GM12892 (cell line): ENCODE data around the gene HDAC4.

Experiments
- DNase-seq: peaks from one replicate; pipeline ENCODE4 v3.0.0; 2011; ENCODE audit not compliant: insufficient read length
- FAIRE-seq: peaks from 2 replicates; lab custom pipeline; 2011; peaks lifted over from hg19 to GRCh38; lab: Jason Lieb, UNC
- POLR2A ChIP-seq: IDR thresholded peaks from 2 replicates; pipeline ENCODE4 v1.6.1; 2011; ENCODE audit warnings: low read depth, low read length, control low read depth
- POLR2AphosphoS5 ChIP-seq: IDR thresholded peaks from 2 replicates; pipeline ENCODE4 v1.6.1; 2011; ENCODE audit warnings: low read depth, low read length, control low read depth
- TAF1 ChIP-seq: IDR thresholded peaks from 2 replicates; pipeline ENCODE4 v1.6.1; 2011; ENCODE audit warnings: low read depth, mild to moderate bottlenecking, control low read depth, low read length, borderline replicate concordance

Gene HDAC4

DNA sequence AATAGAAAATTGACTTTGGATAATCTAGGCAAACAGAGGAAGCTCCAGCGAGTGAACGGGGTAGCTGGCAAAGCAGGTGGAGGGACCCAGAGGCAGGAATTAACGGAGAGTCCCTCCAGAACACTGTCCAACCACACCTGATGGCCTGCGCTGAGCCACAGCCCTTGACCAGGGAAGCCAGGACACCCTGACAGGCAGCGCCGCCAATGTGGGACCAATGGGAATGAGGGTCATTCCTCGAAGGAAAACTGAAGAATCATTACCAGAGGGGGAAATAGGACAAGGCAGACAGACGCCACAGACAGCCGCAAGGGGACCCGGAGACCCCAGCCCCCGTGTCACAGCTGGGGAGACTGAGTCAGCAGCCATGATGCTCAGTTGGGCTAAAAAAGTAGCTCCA lies 40.8 kb downstream of the HDAC4 start:
- DNase-seq (no peak), FAIRE-seq (no peak)
- TF ChIP-seq POLR2A, result no peak
- TF ChIP-seq TAF1, result no peak
- TF ChIP-seq POLR2AphosphoS5, result no peak

DNA sequence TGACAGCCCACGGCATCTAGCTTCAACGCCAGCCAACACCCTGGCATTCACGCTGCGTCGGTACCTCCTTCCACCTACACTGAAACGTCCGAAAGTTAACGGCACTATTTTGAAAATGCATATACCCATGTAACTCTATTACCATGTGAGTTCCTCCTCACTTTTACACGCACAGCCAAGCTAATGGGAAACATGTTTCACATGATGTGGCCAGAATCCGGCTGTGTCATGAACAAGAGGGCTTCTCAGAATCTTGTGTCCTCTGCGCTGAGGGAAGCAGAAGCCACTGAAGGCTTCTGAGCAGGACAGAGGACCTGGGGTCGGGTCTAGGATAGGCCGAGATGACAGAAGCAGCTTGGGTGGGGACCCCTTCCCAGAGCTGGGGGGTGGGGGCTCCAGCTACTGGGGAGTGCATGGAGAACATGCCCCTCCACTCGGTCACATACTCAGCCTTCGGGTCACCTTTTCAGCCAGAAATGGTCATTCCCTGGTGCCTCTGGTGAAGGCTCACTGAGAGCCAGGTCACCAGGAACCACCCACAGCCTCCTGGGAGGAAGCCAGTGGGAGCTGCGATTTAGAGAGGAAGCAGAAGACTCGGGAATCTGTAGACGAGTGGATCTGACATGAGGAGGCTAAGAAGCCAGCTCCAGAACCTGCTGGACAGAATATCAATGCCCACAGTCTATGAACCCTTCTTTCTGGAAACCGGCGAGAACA lies 41.5 kb downstream of the HDAC4 start:
- TF ChIP-seq POLR2AphosphoS5 (no peak), POLR2A (no peak)
- DNase-seq (no peak), FAIRE-seq (no peak)

DNA sequence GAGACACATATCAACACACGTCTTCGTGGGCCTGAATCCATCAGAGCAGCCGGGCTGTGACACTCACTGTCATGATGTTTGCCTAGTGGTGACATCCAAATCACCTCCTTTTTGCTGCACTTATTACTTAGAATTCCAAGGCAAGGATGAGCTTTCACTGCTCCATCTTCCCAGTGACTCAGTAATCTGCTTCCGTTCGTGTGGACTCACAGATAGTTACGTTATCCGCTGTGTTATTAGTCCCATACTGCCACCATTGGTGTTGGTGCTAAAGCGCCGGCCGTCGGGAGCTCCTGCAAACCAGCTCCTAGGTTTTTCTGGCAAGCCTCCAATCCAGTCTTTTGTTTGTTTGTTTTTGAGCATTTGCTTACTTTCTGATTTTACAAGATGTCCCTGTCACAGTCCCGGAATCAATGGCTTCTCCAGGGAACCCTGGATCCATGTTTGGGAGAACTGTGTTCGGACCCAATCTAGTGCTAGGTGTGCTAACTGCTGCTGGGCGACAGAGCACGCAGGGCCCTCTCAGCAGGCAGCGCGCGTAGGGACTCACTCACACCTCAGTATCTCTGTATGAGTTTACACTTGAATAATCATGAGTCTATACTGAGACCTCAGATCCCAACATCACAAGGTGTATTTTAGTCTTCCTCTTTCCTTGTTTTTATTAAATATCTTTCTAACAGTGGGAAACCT lies 42.6 kb downstream of the HDAC4 start:
- no peak for FAIRE-seq
- no peak for DNase-seq
- TF ChIP-seq POLR2A (no peak), POLR2AphosphoS5 (no peak), TAF1 (no peak)

DNA sequence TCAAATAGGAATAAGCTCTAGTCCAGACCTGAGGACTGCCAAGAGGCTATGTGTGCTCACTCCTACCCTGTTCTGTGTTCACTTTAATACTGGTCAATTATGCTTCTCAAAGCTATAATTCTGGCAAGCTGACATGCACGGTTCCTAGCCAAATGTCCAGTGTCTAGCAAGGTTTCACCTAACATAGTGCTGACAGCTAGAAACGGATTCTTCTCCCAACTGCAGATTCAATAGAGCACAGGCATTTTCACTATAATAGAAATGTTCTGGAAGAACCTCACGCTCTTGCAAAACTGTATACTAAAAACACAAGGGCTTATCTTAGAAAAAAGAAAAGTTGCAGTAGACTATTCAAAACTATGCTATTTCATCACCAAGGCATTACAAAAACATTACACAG lies 45.1 kb downstream of the HDAC4 start:
- no peak for FAIRE-seq
- DNase-seq, result no peak
- TF ChIP-seq POLR2A, result no peak
- no peak for TF ChIP-seq TAF1
- no peak for TF ChIP-seq POLR2AphosphoS5

DNA sequence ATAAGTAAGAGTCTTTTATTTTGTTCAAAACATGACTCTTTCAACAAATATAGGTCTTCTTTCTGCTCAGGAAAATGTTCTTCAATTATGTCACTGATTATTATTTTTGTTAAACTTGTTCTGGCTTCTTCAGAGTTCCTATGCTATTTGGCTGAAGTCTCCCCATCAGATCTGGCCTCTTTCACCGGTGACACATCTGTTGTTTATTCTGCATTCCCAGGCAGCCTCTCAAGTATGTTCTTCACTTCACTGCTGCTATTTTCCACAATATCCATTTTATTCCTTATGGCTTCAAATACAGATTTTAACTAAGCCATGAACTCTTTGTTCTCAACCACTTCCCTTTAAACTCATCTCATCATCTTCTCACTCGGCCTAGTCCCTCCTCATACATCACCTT lies 45.7 kb downstream of the HDAC4 start:
- no peak for FAIRE-seq
- no peak for DNase-seq
- TF ChIP-seq TAF1, result no peak
- no peak for TF ChIP-seq POLR2A
- TF ChIP-seq POLR2AphosphoS5, result no peak

DNA sequence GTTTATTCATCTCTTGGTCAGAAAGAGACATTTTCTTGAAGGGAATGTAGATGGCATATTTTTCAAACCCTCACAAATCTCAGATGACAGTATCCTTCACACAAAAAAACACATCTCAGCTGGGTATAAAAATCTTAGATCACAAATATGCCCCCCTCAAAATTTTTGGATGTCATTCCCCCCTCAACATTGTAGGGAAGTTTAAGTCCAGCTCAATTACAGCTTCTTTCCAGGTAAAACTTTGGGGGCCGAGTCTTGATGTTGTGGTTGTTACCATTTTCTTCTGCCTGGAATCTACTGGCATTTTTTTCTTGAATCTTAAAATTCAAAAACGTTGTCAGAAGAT lies 46.1 kb downstream of the HDAC4 start:
- no peak for DNase-seq
- TF ChIP-seq POLR2AphosphoS5, result no peak
- FAIRE-seq, result no peak

DNA sequence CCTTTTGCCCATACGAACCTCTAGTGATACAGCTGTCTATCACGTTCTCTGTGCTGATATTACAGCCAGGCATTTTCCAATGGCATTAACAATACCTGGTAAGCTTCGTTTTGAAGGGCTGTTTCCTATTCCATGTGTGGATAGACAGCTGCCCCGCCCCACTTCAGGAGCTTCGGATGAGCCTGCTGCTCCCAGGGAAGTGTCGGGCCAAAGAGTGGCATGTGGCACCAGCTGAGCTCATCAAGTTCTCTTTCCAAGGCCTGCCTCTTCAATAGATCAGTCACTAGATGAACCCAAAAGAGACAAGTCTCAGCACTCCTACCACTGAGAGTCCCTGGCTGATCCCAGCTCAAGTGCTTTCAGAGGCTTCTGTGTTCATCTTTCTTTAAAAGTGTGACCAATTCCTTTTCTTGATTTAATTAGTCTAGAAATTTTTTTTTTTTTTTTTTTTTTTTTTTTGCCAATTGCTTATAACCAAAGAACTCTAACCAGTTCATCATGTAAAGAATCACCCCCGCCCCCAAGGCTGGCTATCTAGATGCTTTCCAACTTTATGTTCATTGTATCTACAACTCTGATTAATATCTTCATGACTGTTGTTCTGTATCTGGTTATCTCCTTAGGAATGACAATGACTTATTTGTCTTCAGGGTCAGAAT lies 46.6 kb downstream of the HDAC4 start:
- DNase-seq (no peak), FAIRE-seq (no peak)
- TF ChIP-seq POLR2A (no peak), POLR2AphosphoS5 (no peak), TAF1 (no peak)

DNA sequence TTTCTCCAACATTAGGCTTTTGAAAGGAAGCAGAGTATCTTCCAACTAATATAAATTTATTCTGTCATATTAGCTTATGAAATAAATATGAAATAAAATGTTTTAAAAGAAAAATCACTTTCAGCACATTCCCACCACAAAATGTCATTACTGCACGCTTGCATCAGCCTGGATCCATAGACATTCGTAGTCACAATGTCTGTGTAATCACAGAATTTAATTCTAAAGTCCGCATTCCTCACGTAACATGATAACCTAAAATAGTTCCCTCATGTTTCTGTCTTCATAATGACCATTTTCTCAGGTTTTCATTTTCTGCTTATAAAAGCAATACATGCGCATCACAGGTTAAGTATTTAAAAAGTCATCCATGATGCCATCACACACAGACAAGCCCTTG lies 47.1 kb downstream of the HDAC4 start:
- DNase-seq (no peak), FAIRE-seq (no peak)
- TF ChIP-seq POLR2A (no peak), POLR2AphosphoS5 (no peak), TAF1 (no peak)

DNA sequence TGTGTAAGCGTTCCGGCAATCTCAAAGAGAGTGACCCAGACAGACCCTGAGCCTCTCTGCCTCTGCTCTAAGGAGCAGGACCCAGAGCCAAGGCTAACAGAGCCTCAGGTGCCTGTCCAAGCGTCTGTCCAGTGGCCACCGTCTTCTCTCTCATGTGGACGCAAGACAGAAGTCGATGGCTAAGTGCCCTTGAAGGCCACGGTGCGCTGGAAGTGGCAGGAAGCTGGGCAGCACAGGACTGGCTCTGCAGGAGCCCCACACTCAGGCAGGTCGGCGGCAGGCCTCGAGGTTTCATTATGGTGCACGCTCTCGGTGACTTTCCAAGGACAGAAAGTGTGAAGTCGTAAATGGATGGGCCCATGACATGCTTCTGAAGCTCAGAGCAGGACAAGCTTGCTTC lies 49.1 kb downstream of the HDAC4 start:
- no peak for TF ChIP-seq POLR2A
- TF ChIP-seq TAF1, result no peak
- TF ChIP-seq POLR2AphosphoS5, result no peak
- FAIRE-seq, result no peak
- no peak for DNase-seq

DNA sequence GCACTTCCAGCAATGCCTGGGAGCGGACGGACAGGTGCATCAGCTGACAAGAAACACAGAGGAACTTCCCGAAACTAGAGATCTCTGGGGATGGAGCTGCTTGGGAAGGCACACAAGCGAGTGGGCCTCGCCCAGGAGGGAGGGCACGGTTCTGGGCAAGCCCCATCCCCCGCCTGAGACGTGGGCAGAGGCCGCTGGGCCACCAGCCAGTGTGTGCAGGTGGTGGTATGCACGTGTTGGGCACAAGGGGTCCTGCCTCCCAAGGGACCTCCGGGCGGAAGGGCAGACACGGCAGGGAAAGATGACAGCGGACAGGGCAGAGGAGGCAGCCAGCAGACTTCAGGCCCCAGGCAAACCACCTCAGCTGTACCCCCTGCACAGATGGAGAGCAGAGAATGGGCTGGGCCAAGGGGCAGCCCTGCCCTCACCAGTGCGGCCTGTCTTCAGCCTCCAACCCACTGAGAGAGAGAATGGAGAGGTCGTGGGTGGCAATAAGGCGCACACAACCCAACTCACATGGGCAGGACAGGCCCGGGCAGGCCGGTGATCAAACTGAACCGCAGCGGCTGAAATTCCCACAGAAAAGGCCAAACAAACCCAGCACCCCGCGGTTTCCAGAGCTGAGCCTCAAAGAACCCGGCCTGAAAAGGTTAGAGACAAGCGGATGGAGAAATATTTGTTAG lies 51.2 kb downstream of the HDAC4 start:
- TF ChIP-seq POLR2AphosphoS5, result no peak
- TF ChIP-seq TAF1, result no peak
- TF ChIP-seq POLR2A, result no peak
- no peak for FAIRE-seq

DNA sequence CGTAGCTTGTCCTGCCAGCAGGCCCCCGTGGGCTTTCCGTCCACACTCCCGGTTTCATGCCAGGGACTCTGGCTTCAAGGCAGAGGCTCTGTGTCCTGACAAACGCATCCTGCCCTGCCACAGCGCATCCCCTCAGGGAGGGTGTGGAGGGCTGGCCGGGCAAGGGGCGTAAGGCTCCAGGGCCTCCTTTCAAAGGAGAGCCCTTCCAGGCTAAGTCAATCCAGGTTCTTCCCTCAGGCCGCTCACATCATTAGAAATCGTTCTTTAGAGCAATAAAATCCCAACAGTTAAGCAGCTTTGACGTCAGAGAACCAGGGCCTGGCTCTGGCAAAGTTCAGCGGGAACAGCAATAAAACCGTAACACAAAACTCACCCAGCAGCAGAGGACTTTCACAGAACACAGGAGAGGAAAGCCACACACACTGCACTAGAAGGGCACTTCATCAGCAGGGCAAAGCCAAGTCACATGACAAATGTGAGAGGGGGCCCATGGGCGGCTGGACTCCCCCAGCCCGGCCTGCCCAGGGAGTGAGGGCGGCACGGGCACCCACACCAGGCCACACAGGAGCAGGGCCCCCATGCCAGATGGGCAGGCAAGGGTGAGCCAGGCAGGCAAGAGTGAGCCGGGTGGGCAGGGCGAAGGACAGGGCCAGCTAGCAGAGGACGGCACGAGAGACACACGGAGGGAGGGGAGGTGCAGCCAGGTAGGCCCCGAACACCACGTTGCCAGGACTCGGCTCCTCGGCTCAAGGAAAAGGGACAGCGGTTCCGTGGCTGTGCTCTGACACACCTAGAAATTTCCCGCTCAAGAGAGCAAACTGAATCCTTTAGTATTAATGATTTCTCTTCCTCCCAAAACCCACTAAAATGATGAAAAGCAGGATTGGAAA lies 52.0 kb downstream of the HDAC4 start:
- no peak for FAIRE-seq
- DNase-seq, result no peak
- no peak for TF ChIP-seq POLR2AphosphoS5
- TF ChIP-seq TAF1, result no peak
- TF ChIP-seq POLR2A, result no peak

More for the DNA sequence above, 51.2 kb downstream of the HDAC4 start:
- no peak for DNase-seq
